Mesendoderm (in vitro differentiated cells): ENCODE data around the gene PKP4.
A peak's percentile ranks its signal among the peaks of the same experiment; 100 is the strongest.

Experiments used
- DNase-seq: peaks from one replicate; pipeline ENCODE4 v3.0.0; 2013
- H2AK5ac ChIP-seq: 2 replicates; pipeline ENCODE4 v1.6.1; 2013; ENCODE audit warnings: low read length, inconsistent platforms
- H2BK120ac ChIP-seq: 2 replicates; pipeline ENCODE4 v1.6.1; 2013; ENCODE audit warnings: low read depth, mild to moderate bottlenecking, low read length, moderate library complexity, mixed read lengths
- H2BK15ac ChIP-seq: replicated peaks from 2 replicates; pipeline ENCODE4 v1.6.1; 2013; ENCODE audit warnings: low read depth, mild to moderate bottlenecking, moderate library complexity
- H2BK5ac ChIP-seq: 2 replicates; pipeline ENCODE4 v1.6.1; 2013; ENCODE audit warnings: low read length, inconsistent platforms
- H3K18ac ChIP-seq: 2 replicates; pipeline ENCODE4 v1.6.1; 2013; ENCODE audit warnings: mild to moderate bottlenecking, low read length, mixed read lengths
- H3K23ac ChIP-seq: one replicate; pipeline ENCODE4 v1.6.1; 2013; ENCODE audit warnings: low read length
- H3K27ac ChIP-seq: 2 replicates; pipeline ENCODE4 v1.5.1; 2013; ENCODE audit warnings: low read depth, mild to moderate bottlenecking, inconsistent platforms, low read length, moderate library complexity
- H3K27me3 ChIP-seq: 2 replicates; pipeline ENCODE4 v1.6.1; 2013; ENCODE audit warnings: low read length, control low read depth, mild to moderate bottlenecking, inconsistent platforms; ENCODE audit not compliant: insufficient read depth, poor library complexity
- H3K36me3 ChIP-seq: 2 replicates; pipeline ENCODE4 v1.6.1; 2013; ENCODE audit warnings: low read length, inconsistent platforms; ENCODE audit not compliant: control insufficient read depth, insufficient read depth
- H3K4ac ChIP-seq: one replicate; pipeline ENCODE4 v1.6.1; 2013; ENCODE audit warnings: low read depth, mild to moderate bottlenecking, low read length, moderate library complexity
- H3K4me1 ChIP-seq: 2 replicates; pipeline ENCODE4 v1.6.1; 2013; ENCODE audit warnings: low read depth, low read length, inconsistent platforms; ENCODE audit not compliant: control insufficient read depth
- H3K4me2 ChIP-seq: 2 replicates; pipeline ENCODE4 v1.6.1; 2013; ENCODE audit warnings: low read length
- H3K4me3 ChIP-seq: 2 replicates; pipeline ENCODE4 v1.5.1; 2013; ENCODE audit warnings: mild to moderate bottlenecking, low read length
- H3K56ac ChIP-seq: one replicate; pipeline ENCODE4 v1.6.1; 2013; ENCODE audit warnings: low read length
- H3K79me1 ChIP-seq: 2 replicates; pipeline ENCODE4 v1.6.1; 2013; ENCODE audit warnings: low read length, inconsistent platforms
- H3K79me2 ChIP-seq: 2 replicates; pipeline ENCODE4 v1.6.1; 2013; ENCODE audit warnings: mild to moderate bottlenecking, low read length; ENCODE audit not compliant: control insufficient read depth, insufficient read depth
- H3K9ac ChIP-seq: 2 replicates; pipeline ENCODE4 v1.6.1; 2013; ENCODE audit warnings: low read length, inconsistent platforms
- H4K5ac ChIP-seq: one replicate; pipeline ENCODE4 v1.6.1; 2013; ENCODE audit warnings: low read length
- H4K8ac ChIP-seq: one replicate; pipeline ENCODE4 v1.6.1; 2013; ENCODE audit warnings: low read depth, mild to moderate bottlenecking, control low read depth, low read length, moderate library complexity
- WGBS: extraction: QIAGEN DNeasy Blood & Tissue Kit; methylation state at CpG from one replicate; pipeline ENCODE4 v1.1.7; 2013; ENCODE audit warnings: low lambda C conversion rate, missing lambda C conversion rate; ENCODE audit not compliant: insufficient coverage; ENCODE audit errors: extremely low coverage; 5-methylcytosine and 5-hydroxymethylcytosine counted together

PKP4 gene

DNA sequence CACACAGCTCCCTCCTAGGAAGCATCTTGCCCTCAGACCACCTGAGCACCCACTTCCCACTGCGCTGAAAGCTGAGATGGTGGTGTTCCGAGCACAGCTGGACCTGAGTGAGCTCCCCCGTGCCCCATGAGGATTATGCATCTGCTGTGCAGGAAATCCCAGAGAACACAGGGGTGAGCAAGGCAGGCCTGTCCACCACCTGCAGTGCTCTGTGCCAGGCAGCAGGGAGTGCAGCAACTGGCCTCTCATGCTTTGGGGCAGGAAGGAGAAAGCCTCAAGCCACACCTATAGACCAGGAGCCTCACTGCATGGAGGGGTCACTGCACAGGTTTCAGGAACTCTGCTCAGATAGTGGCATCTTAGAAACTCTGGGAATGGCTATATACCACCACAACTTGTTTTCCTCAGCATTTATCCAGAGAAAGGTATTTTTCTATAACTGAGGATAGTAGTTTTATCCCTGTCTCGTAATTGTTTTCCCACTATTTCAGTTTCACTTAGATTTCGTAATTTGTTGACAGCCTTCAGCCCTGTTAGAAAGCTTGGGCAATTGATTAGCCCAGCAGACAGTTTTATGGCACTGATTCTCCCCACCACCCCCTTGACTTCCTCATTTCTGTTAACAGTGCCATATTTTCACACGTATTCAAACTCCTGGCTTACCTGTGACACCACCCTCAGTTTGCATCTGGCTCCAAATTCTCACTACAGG is 194.1 kb downstream of the PKP4 start:
- Histone ChIP-seq H3K79me2 (no peaks in the 10 kb centered on the region), H3K56ac (no peak overlapping the region), H3K23ac (no peak overlapping the region), H4K5ac (no peak overlapping the region), H4K8ac (no peak overlapping the region), H3K18ac (no peak overlapping the region), H2AK5ac (no peak overlapping the region), H3K79me1 (no peaks in the 10 kb centered on the region), H3K4ac (no peak overlapping the region), H2BK5ac (no peak overlapping the region), H3K4me2 (no peak overlapping the region), H2BK120ac (no peak overlapping the region), H3K27me3 (no peaks in the 10 kb centered on the region), H2BK15ac (no peak overlapping the region), H3K27ac (no peak overlapping the region), H3K9ac (no peak overlapping the region), H3K4me1 (no peaks in the 10 kb centered on the region), H3K4me3 (no peak overlapping the region), H3K36me3 (no peaks in the 10 kb centered on the region)
- WGBS = no CpG with 5 or more reads among the region's 6 CpGs
- DNase-seq = peak; percentile 11

DNA sequence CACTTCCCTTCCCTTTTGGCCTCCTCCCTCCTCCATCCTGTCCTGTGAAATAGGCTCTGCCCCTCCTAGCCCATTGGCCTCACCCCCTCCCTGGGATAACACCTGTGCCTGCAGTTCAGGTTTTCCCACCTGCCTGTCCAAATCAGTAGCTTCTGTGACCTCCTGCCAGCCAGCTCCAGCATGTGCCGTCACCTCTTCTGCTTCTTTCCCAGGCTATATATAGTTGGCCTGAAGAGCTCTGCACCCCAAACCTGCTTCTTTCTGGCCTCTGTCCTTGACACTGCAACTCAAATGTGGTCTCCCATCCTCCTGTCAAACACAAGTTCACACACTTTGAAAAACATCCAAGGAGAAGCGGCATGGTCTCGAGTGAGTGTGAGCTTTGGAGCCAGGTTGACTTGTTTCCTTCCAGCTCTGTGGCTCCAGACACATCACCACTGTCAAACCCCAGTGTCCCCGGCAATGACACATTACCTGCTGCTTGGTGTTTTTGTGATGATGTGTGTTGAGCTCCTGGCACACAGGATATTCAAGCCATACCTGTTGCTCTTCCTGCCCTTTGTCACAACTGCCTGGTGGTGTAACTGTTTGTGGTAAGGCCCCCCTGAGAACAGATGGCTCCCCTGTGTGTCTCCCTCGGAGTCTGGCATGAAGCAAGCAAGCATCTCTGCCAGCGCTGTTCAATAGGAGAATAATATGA is 194.8 kb downstream of the PKP4 start:
- Histone ChIP-seq H2AK5ac (no peak overlapping the region), H4K5ac (no peak overlapping the region), H2BK15ac (no peak overlapping the region), H3K56ac (no peak overlapping the region), H3K9ac (no peak overlapping the region), H3K79me1 (no peaks in the 10 kb centered on the region), H3K79me2 (no peaks in the 10 kb centered on the region), H3K18ac (no peak overlapping the region), H3K4ac (no peak overlapping the region), H3K4me1 (no peaks in the 10 kb centered on the region), H2BK5ac (no peak overlapping the region), H2BK120ac (no peak overlapping the region), H3K4me2 (no peak overlapping the region), H3K27ac (no peak overlapping the region), H3K27me3 (no peaks in the 10 kb centered on the region), H3K4me3 (no peak overlapping the region), H3K23ac (no peak overlapping the region), H3K36me3 (no peaks in the 10 kb centered on the region), H4K8ac (no peak overlapping the region)
- WGBS = no CpG with 5 or more reads among the region's 6 CpGs
- no peak for DNase-seq

DNA sequence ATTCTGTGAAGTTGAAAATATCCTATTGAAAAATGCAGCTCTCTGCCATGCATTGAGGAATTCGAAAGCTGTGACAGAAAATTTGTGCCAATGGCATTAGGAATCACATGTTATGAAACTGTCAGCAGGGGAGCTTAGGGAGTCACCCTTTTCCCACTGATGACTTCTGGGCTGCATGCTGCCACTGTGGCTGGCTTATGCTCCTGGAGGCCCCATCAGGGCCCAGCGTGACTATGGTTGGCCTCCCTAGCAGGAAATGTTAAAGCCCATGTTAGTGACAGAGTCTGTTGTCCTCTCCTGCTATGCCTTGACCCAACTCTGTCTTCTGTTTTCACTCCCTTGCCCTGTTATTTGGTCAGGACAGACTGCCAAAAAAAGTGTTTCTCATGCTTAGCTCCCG is 198.9 kb downstream of the PKP4 start:
- no peaks in the 10 kb centered on the region for H3K79me1 ChIP-seq
- H3K4ac ChIP-seq = no peak overlapping the region
- no peak overlapping the region for H2AK5ac ChIP-seq

DNA sequence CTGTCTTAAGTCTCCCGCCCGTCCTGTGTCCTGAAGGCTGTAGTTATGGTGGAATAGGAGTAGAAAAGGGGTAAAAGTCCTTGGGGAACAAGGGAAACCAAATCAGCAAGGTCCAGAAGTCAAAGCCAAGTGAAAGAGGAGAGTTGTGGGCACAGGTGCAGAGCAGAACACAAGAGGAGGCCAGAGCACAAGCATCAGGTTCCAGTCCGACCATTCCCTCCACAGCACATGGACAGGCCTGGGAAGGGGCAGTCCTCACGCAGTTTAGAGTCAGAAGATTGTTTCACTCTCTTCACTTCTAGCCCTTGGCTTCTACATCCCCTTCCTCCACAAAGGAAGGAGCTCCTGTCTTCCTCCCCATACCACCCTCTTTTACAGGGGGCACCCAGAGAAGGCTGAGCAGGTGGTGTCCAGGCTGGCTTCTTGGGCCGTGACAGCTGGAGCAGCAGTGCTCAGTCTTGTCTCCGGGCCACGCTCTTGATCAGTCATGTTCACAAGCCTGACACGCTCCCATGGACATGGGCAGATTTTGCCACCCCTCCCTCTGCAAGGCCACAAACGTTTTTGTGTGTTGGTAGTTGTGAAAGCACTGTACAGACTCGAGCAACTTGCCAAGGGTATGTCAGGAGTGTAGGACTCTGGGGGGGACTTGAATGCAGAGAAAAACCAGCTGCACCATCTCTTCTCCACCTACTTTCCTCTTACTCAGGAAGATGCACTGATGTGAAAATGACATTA is 199.9 kb downstream of the PKP4 start:
- no peak overlapping the region for H3K18ac ChIP-seq
- no peak overlapping the region for H4K8ac ChIP-seq
- no peak overlapping the region for H4K5ac ChIP-seq
- H3K4ac ChIP-seq = no peak overlapping the region
- no peak overlapping the region for H2BK5ac ChIP-seq
- H3K27me3 ChIP-seq = no peaks in the 10 kb centered on the region
- H3K4me3 ChIP-seq = no peak overlapping the region
- no peak overlapping the region for H3K4me2 ChIP-seq
- H3K79me1 ChIP-seq = no peaks in the 10 kb centered on the region
- H3K4me1 ChIP-seq = no peaks in the 10 kb centered on the region
- H3K27ac ChIP-seq = no peak overlapping the region
- H2BK120ac ChIP-seq = no peak overlapping the region
- no peaks in the 10 kb centered on the region for H3K79me2 ChIP-seq
- no CpG with 5 or more reads among the region's 10 CpGs for WGBS
- H2AK5ac ChIP-seq = no peak overlapping the region
- DNase-seq = no peak
- no peaks in the 10 kb centered on the region for H3K36me3 ChIP-seq
- no peak overlapping the region for H2BK15ac ChIP-seq
- no peak overlapping the region for H3K9ac ChIP-seq
- no peak overlapping the region for H3K23ac ChIP-seq
- H3K56ac ChIP-seq = no peak overlapping the region

More for the DNA sequence above, 198.9 kb downstream of the PKP4 start:
- Histone ChIP-seq H3K18ac (no peak overlapping the region), H3K4me1 (no peaks in the 10 kb centered on the region), H3K36me3 (no peaks in the 10 kb centered on the region), H4K8ac (no peak overlapping the region), H3K4me2 (no peak overlapping the region), H2BK120ac (no peak overlapping the region), H2BK5ac (no peak overlapping the region), H3K4me3 (no peak overlapping the region), H3K9ac (no peak overlapping the region), H3K27me3 (no peaks in the 10 kb centered on the region), H3K79me2 (no peaks in the 10 kb centered on the region), H3K56ac (no peak overlapping the region), H4K5ac (no peak overlapping the region), H2BK15ac (no peak overlapping the region), H3K27ac (no peak overlapping the region), H3K23ac (no peak overlapping the region)
- no CpG with 5 or more reads among the region's 3 CpGs for WGBS
- DNase-seq = no peak

DNA sequence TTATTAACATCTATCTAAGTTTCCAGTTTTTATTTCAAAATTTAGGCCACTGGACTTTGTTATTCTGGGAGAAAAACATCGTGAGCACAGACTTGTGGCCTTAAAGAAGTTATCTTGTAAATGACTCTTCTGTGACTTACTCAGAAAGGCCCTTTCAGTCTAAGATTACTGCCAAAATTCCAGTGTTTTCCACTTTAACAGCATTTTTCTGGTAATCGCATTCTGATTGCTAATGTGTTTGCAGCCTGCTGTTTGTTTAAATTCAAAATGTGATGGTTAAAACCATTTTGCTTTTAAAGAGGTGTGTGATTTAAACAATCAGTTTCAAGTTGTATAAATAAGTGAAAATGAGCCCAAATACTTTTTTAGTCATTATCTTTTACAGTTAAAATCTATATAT is 201.6 kb downstream of the PKP4 start:
- Histone ChIP-seq H3K18ac (no peak overlapping the region), H3K4me1 (no peaks in the 10 kb centered on the region), H3K36me3 (no peaks in the 10 kb centered on the region), H2BK120ac (no peak overlapping the region), H3K4me3 (no peak overlapping the region), H2BK5ac (no peak overlapping the region), H3K56ac (no peak overlapping the region), H3K4ac (no peak overlapping the region), H3K79me1 (no peaks in the 10 kb centered on the region), H3K27me3 (no peaks in the 10 kb centered on the region), H2AK5ac (no peak overlapping the region), H3K79me2 (no peaks in the 10 kb centered on the region), H3K27ac (no peak overlapping the region), H3K23ac (no peak overlapping the region), H4K8ac (no peak overlapping the region), H3K4me2 (no peak overlapping the region), H3K9ac (no peak overlapping the region), H4K5ac (no peak overlapping the region), H2BK15ac (no peak overlapping the region)
- WGBS = no CpG with 5 or more reads among the region's 2 CpGs
- DNase-seq = no peak
